HAP-1 (cell line): ENCODE measurements around the gene S100A7A.

Source experiments
- DNase-seq, 2 experiments: peaks; one replicate each; pipeline ENCODE4 v3.0.0-alpha.2; 2016 to 2020; ENCODE audit warnings: low spot score in 2 of 2
- H3K27me3 ChIP-seq: fragments of 250-450 bp; sonication (Bioruptor Pico); 2 replicates; pipeline ENCODE4 v1.5.1; 2020; ENCODE audit warnings: low read depth, mild to moderate bottlenecking, moderate library complexity
- H3K36me3 ChIP-seq: fragments of 250-450 bp; sonication (Bioruptor Pico); replicated peaks from 2 replicates; pipeline ENCODE4 v1.5.1; 2020; ENCODE audit warnings: mild to moderate bottlenecking
- H3K4me1 ChIP-seq: fragments of 250-450 bp; sonication (Bioruptor Pico); 2 replicates; pipeline ENCODE4 v1.5.1; 2020; ENCODE audit warnings: mild to moderate bottlenecking
- H3K4me3 ChIP-seq: fragments of 250-450 bp; sonication (Bioruptor Pico); 2 replicates; pipeline ENCODE4 v1.5.1; 2020; ENCODE audit warnings: mild to moderate bottlenecking, moderate library complexity
- H3K9me3 ChIP-seq: fragments of 250-450 bp; sonication (Bioruptor Pico); 2 replicates; pipeline ENCODE4 v1.5.1; 2020; ENCODE audit warnings: mild to moderate bottlenecking, moderate library complexity
- in situ Hi-C: fragments of 300-500 bp; cut with MboI; formaldehyde crosslinking; loops from 3 replicates; pipeline ENCODE4 v1.14.3; 2020; ENCODE audit warnings: low sequenced_read_pairs, inconsistent platforms, mixed read lengths

Gene S100A7A

GRCh38 chr1:153470707-153471106, 54.4 kb downstream of the S100A7A start:
- Histone ChIP-seq H3K36me3 (no peaks in the 10 kb centered on the region), H3K4me3 (no peak overlapping the region), H3K9me3 (no peaks in the 10 kb centered on the region; the same call in 1 of the 2 replicates), H3K27me3 (0 out of 2 replicates have a peak, but pooled peaks cover 3% of the 10 kb centered on the region), H3K4me1 (no peaks in the 10 kb centered on the region)
- in situ Hi-C loops = no loop called here
- DNase-seq = no peak
